ENCODE measurements around the gene CCNA1. TPM values are rescaled to one million over a fixed set of nuclear protein-coding genes. Genes with fewer than 3 reads are reported as not detected.

Gene CCNA1
- polyA plus RNA-seq, 1 donor (not counting 4 experiments of a cell fraction or from before 2014, with no cell fraction given), result 0.80 TPM

GRCh38 chr13:36414461-36414860 is 17.8 kb upstream of the CCNA1 start:
- no peak overlapping the region for H2AFZ ChIP-seq (ENCODE audit: control insufficient read depth, low read length)
- H3K9me1 ChIP-seq (ENCODE audit: control insufficient read depth, extremely low read depth, insufficient read depth, low read length), result no peaks in the 10 kb centered on the region
- H3K27ac ChIP-seq (ENCODE audit: control insufficient read depth, insufficient read depth, low read length), result no peak overlapping the region
- TF ChIP-seq CTCF (optimal IDR thresholded peaks at IDR 0.05 in 1 of 3, IDR thresholded peaks at IDR 0.05 in 1 of 3, conservative IDR thresholded peaks at IDR 0.05 in 1 of 3; ENCODE audit: extremely low read depth in 1 of 3, insufficient read depth in 2 of 3, low read length in 3 of 3) (no peak), EZH2 (IDR thresholded peaks at IDR 0.05; ENCODE audit: low read length) (no peak)
- dilution Hi-C loops (cut with MboI; ENCODE audit: extremely low pct_ligation_motif_present, low sequenced_read_pairs), result no loop called here
- no peaks in the 10 kb centered on the region for H3K9me3 ChIP-seq (ENCODE audit: control insufficient read depth, low read depth, low read length)
- H4K20me1 ChIP-seq (ENCODE audit: control insufficient read depth, extremely low read depth, insufficient read depth, low read length), result no peaks in the 10 kb centered on the region
- H3K4me3 ChIP-seq (ENCODE audit: control insufficient read depth in 2 of 3, extremely low read depth in 1 of 3, insufficient read depth in 2 of 3, low read depth in 1 of 3, low read length in 3 of 3), result no peak overlapping the region
- no peak for DNase-seq (ENCODE audit: low read depth, low spot score)
- H3K36me3 ChIP-seq (ENCODE audit: control insufficient read depth in 2 of 2, extremely low read depth in 1 of 2, insufficient read depth in 2 of 2, low read length in 2 of 2), result no peaks in the 10 kb centered on the region
- H3K4me2 ChIP-seq (ENCODE audit: control insufficient read depth, extremely low read depth, insufficient read depth, low read depth, low read length), result no peak overlapping the region
- no peak for FAIRE-seq
- H3K9ac ChIP-seq (ENCODE audit: control insufficient read depth, extremely low read depth, insufficient read depth, low read length), result no peak overlapping the region
- peaks cover 15% of the 10 kb centered on the region for H3K4me1 ChIP-seq (ENCODE audit: control insufficient read depth, extremely low read depth, insufficient read depth, low read length)
- no peaks in the 10 kb centered on the region for H3K79me2 ChIP-seq (ENCODE audit: control insufficient read depth, insufficient read depth, low read length)
- no peaks in the 10 kb centered on the region for H3K27me3 ChIP-seq (ENCODE audit: control insufficient read depth, extremely low read depth, insufficient read depth, low read length)

- Histone ChIP-seq H3K9ac (ENCODE audit: control insufficient read depth, extremely low read depth, insufficient read depth, low read length) (no peak overlapping the region), H2AFZ (ENCODE audit: control insufficient read depth, low read length) (peak overlapping the region; percentile 43), H3K4me1 (ENCODE audit: control insufficient read depth, extremely low read depth, insufficient read depth, low read length) (peaks cover 19% of the 10 kb centered on the region), H3K9me1 (ENCODE audit: control insufficient read depth, extremely low read depth, insufficient read depth, low read length) (no peaks in the 10 kb centered on the region), H3K4me2 (ENCODE audit: control insufficient read depth, extremely low read depth, insufficient read depth, low read depth, low read length) (peak overlapping the region; percentile 74), H3K27ac (ENCODE audit: control insufficient read depth, insufficient read depth, low read length) (no peak overlapping the region), H3K36me3 (ENCODE audit: control insufficient read depth in 2 of 2, extremely low read depth in 1 of 2, insufficient read depth in 2 of 2, low read length in 2 of 2) (no peaks in the 10 kb centered on the region), H3K4me3 (ENCODE audit: control insufficient read depth in 2 of 3, extremely low read depth in 1 of 3, insufficient read depth in 2 of 3, low read depth in 1 of 3, low read length in 3 of 3) (peak overlapping the region in 1 of 3 experiments; percentile 38), H3K9me3 (ENCODE audit: control insufficient read depth, low read depth, low read length) (no peaks in the 10 kb centered on the region), H3K79me2 (ENCODE audit: control insufficient read depth, insufficient read depth, low read length) (no peaks in the 10 kb centered on the region), H3K27me3 (ENCODE audit: control insufficient read depth, extremely low read depth, insufficient read depth, low read length) (no peaks in the 10 kb centered on the region), H4K20me1 (ENCODE audit: control insufficient read depth, extremely low read depth, insufficient read depth, low read length) (no peaks in the 10 kb centered on the region)
- TF ChIP-seq EZH2 (IDR thresholded peaks at IDR 0.05; ENCODE audit: low read length), result no peak
- TF ChIP-seq CTCF (optimal IDR thresholded peaks at IDR 0.05 in 1 of 3, IDR thresholded peaks at IDR 0.05 in 1 of 3, conservative IDR thresholded peaks at IDR 0.05 in 1 of 3; ENCODE audit: extremely low read depth in 1 of 3, insufficient read depth in 2 of 3, low read length in 3 of 3), result no peak
- dilution Hi-C loops (cut with MboI; ENCODE audit: extremely low pct_ligation_motif_present, low sequenced_read_pairs), result no loop called here
- no peak for FAIRE-seq
- DNase-seq (ENCODE audit: low read depth, low spot score), result no peak
Measured at GRCh38 chr13:36417331-36417730, 15.0 kb upstream of the CCNA1 start.

Data from keratinocyte (primary cell).